Measurements from ENCODE around the gene CYP26A1.

The CYP26A1 gene

GRCh38 chr10:93126483-93127052, 52.9 kb downstream of the CYP26A1 start:
- DNase-seq, result no peak
